HEK293 (cell line): ENCODE results near the gene MOSPD3.

Experiments
- CTCF ChIA-PET: fragments of 350-600 bp; formaldehyde crosslinking; extraction: SDS; loops from one replicate; lab custom pipeline; 2021; ENCODE audit warnings: antibody characterized with exemption; lab: Yijun Ruan, JAX
- POLR2A ChIA-PET: fragments of 300-600 bp; formaldehyde crosslinking; extraction: SDS; loops from one replicate; lab custom pipeline; 2020; ENCODE audit warnings: antibody characterized with exemption, inconsistent platforms; lab: Yijun Ruan, JAX
- H3K27ac ChIP-seq: fragments of 200-500 bp; sonication (Bioruptor generic); 2 replicates; pipeline ENCODE4 v1.5.1; 2014; ENCODE audit warnings: low read depth, low read length, control low read depth, inconsistent platforms; ENCODE audit errors: extremely low read depth
- H3K36me3 ChIP-seq, 2 experiments: fragments of 200-500 bp in 1 of 2; sonication (Bioruptor generic) in 1 of 2; 1 replicate in 1 of 2; 2 replicates in 1 of 2; pipeline ENCODE4 v1.5.1; 2014 to 2017; ENCODE audit warnings: inconsistent platforms in 2 of 2, low read length in 2 of 2; ENCODE audit not compliant: control insufficient read depth in 2 of 2, insufficient read depth in 1 of 2
- H3K4me1 ChIP-seq: fragments of 200-500 bp; sonication (Bioruptor generic); 2 replicates; pipeline ENCODE4 v1.5.1; 2014; ENCODE audit warnings: mild to moderate bottlenecking, low read length, inconsistent platforms; ENCODE audit not compliant: control insufficient read depth, insufficient read depth
- H3K4me3 ChIP-seq: 2 replicates; pipeline ENCODE4 v1.5.1; 2011; ENCODE audit warnings: low read depth, mild to moderate bottlenecking, control low read depth, low read length, moderate library complexity
- H3K9me3 ChIP-seq: fragments of 200-500 bp; sonication (Bioruptor generic); 2 replicates; pipeline ENCODE4 v1.5.1; 2014; ENCODE audit warnings: low read depth, low read length, inconsistent platforms; ENCODE audit not compliant: control insufficient read depth, insufficient read depth
- BCL11B ChIP-seq: fragments of 450-650 bp; formaldehyde crosslinking; IDR thresholded peaks from 2 replicates; pipeline ENCODE4 v1.5.1; 2016; ENCODE audit warnings: low read depth, missing biosample characterization, missing genetic modification characterization
- HOXA7 ChIP-seq: sonication (generic); formaldehyde crosslinking; IDR thresholded peaks from 2 replicates; pipeline ENCODE4 v1.8.1; 2022; ENCODE audit warnings: missing genetic modification reagents, borderline replicate concordance
- KLF16 ChIP-seq: fragments of 450-650 bp; formaldehyde crosslinking; IDR thresholded peaks from 2 replicates; pipeline ENCODE4 v1.5.1; 2017; ENCODE audit warnings: missing biosample characterization, missing genetic modification characterization
- PRDM2 ChIP-seq: fragments of 450-650 bp; formaldehyde crosslinking; IDR thresholded peaks from 2 replicates; pipeline ENCODE4 v1.5.1; 2016; ENCODE audit warnings: missing biosample characterization, missing genetic modification characterization, borderline replicate concordance
- PRDM6 ChIP-seq: fragments of 450-650 bp; formaldehyde crosslinking; IDR thresholded peaks from 2 replicates; pipeline ENCODE4 v1.5.1; 2017; ENCODE audit warnings: missing biosample characterization, missing genetic modification characterization
- SP2 ChIP-seq: fragments of 450-650 bp; formaldehyde crosslinking; IDR thresholded peaks from 2 replicates; pipeline ENCODE4 v1.5.1; 2016; ENCODE audit warnings: missing biosample characterization, missing genetic modification characterization
- ZBTB6 ChIP-seq: fragments of 450-650 bp; formaldehyde crosslinking; IDR thresholded peaks from 2 replicates; pipeline ENCODE4 v1.5.1; 2017; ENCODE audit warnings: missing biosample characterization, missing genetic modification characterization
- ZNF146 ChIP-seq: fragments of 450-650 bp; formaldehyde crosslinking; IDR thresholded peaks from 2 replicates; pipeline ENCODE4 v1.5.1; 2016; ENCODE audit warnings: missing biosample characterization, missing genetic modification characterization
- ZNF202 ChIP-seq: fragments of 450-650 bp; formaldehyde crosslinking; IDR thresholded peaks from 2 replicates; pipeline ENCODE4 v1.5.1; 2016; ENCODE audit warnings: missing biosample characterization, missing genetic modification characterization, borderline replicate concordance
- ZNF248 ChIP-seq: fragments of 450-650 bp; formaldehyde crosslinking; IDR thresholded peaks from 2 replicates; pipeline ENCODE4 v1.5.1; 2017; ENCODE audit warnings: missing biosample characterization, missing genetic modification characterization
- ZNF350 ChIP-seq: fragments of 450-650 bp; formaldehyde crosslinking; IDR thresholded peaks from 2 replicates; pipeline ENCODE4 v1.5.0; 2017; ENCODE audit warnings: missing biosample characterization, mild to moderate bottlenecking, missing genetic modification characterization
- ZNF792 ChIP-seq: fragments of 450-650 bp; formaldehyde crosslinking; IDR thresholded peaks from 2 replicates; pipeline ENCODE4 v1.5.1; 2016; ENCODE audit warnings: missing biosample characterization, missing genetic modification characterization

Gene MOSPD3

GRCh38 chr7:100604976-100605911, 7.1 kb upstream of the MOSPD3 start:
- TF ChIP-seq PRDM6 (no peak), KLF16 (0 out of 2 replicates have a peak, but pooled peaks have one; percentile 8)
- H3K9me3 ChIP-seq, result no peaks in the 10 kb centered on the region
- H3K27ac ChIP-seq, result no peak overlapping the region; the same call in 1 of the 2 replicates
- ChIA-PET CTCF (interaction anchor here (0.6 to 1.3 kb wide), 6 partner anchors 18 to 160 kb away, joined by 3 to 4 read pairs (median 3); partner anchors contain the start of gene GIGYF1), POLR2A (interaction anchor here (1.0 to 3.3 kb wide), 2 partner anchors 19 to 100 kb away, joined by 3 to 15 read pairs; partner anchors contain the start of genes FBXO24, LRCH4 and POP7)
- H3K4me3 ChIP-seq, result peak overlapping the region; percentile 48
- H3K4me1 ChIP-seq, result peaks cover 17% of the 10 kb centered on the region
- peaks cover 0 to 3% of the 10 kb centered on the region in 2 experiments; a peak in 1 of 3 replicates for H3K36me3 ChIP-seq

- TF ChIP-seq HOXA7 (CRISPR knock-in tag), result no peak
- TF ChIP-seq SP2 (tag by site-specific recombination), result no peak
- TF ChIP-seq BCL11B (tag by site-specific recombination), result no peak
- no peak for TF ChIP-seq PRDM2
- no peak for TF ChIP-seq ZNF146
- no peak for TF ChIP-seq ZNF248 (tag by site-specific recombination)
- no peak for TF ChIP-seq ZBTB6 (tag by site-specific recombination)
- no peak for TF ChIP-seq ZNF202
- no peak for TF ChIP-seq ZNF350 (tag by site-specific recombination)
- no peak for TF ChIP-seq ZNF792 (tag by site-specific recombination)
- Histone ChIP-seq H3K4me3 (no peak overlapping the region), H3K4me1 (peaks cover 17% of the 10 kb centered on the region), H3K9me3 (no peaks in the 10 kb centered on the region), H3K36me3 (peaks cover 0 to 3% of the 10 kb centered on the region in 2 experiments; a peak in 1 of 3 replicates), H3K27ac (no peak overlapping the region)
- POLR2A ChIA-PET, result interaction anchor here (3.3 kb wide), 1 partner anchor 20 kb away, joined by 15 read pairs; the partner anchor contains the start of genes FBXO24 and LRCH4
- CTCF ChIA-PET, result interaction anchor here (0.6 to 0.7 kb wide), 2 partner anchors 42 to 468 kb away, joined by 3 read pairs; no protein-coding TSS in a partner anchor
Measured at GRCh38 chr7:100606313-100606712, 6.0 kb upstream of the MOSPD3 start.
